Right lung (tissue), 5 donors: ENCODE results near the gene ANGEL2. TPM values are rescaled to one million over a fixed set of nuclear protein-coding genes. Genes with fewer than 3 reads are reported as not detected.

Source experiments
- DNase-seq, 2 donors: peaks; one replicate each; pipeline ENCODE4 v3.0.0-alpha.2; 2013
- polyA plus RNA-seq, 5 donors: library from polyadenylated mRNA; unstranded; fragments of 120-200 nt; gene quantifications; one replicate each; pipeline versions ENCODE4 v1.2.1 to v1.2.3, GENCODE V29; 2013; ENCODE audit warnings: inconsistent platforms in 1 of 5, low replicate concordance in 1 of 5; ENCODE audit not compliant: insufficient read length in 5 of 5, insufficient read depth in 1 of 5

The ANGEL2 gene
- polyA plus RNA-seq, 5 donors = 33.1 to 53.7 (median 44.4) TPM

DNA sequence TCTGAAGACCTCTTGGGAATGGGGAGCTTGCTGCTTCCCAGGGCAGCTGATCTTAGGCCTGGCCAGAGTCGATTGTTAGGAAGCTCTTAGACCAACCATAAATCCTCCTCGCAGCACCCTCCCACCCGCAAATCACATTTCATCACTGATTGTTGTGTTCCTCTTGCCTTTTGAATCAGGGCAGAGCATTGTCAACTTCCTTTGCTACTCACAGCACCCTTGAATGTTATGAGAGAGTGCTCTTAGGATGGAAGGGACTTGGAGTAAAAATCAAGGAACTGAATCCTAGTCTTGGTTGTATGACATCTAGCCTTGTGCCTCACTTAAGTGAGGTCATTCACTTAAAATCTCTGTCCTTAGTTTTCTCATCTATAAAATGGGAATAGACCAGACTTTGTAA lies 62.3 kb downstream of the ANGEL2 start:
- DNase-seq = no peak

DNA sequence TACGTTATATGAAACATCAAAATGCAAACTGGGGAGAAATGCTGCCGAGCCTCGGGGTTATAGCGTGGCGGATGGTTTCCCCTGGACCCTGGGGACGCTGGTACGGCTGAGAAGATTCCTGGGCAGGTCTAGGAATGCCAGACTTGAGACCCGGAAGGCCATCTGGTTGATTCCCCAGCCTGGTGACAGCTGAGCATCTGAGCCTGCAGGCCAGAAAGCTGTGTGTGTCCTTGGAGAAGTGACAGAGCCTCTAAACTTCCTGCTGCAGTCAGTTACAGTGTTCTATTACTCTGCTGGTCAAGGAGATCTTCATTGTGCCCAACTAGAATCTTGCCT lies 63.1 kb downstream of the ANGEL2 start:
- DNase-seq = no peak

DNA sequence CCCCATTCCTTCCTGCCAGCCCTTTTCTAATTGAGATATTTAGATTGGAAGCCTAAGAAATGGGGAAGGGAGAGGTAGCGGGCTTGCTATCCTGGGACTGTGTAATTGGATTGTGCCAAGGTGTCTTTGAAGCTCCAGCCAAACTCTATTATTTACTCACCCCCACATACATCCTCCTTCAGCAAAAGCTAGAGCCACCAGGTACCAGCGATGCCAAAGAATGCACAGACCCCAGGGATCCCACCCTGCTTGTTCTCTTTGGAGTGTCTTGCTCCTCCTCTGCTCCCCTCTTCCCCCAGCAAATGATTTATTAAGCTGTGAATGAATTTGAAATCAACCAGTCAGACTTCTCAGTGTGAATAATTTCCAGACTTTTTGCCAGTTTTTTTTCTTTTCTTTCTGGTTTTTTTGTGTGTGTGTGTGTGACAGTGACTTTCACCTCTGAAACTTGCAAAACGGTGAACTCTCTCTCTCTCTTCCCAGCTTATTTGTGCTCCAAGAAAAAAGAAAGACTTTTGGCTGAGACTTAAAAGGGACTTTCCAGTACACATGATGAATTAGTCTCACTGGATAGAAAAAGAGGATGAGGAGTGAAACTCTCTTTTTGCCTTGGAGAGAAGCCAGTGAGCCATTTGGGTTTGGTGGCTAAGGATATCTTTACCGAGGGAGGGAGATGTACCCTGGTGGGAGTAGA lies 63.6 kb downstream of the ANGEL2 start:
- DNase-seq = no peak

DNA sequence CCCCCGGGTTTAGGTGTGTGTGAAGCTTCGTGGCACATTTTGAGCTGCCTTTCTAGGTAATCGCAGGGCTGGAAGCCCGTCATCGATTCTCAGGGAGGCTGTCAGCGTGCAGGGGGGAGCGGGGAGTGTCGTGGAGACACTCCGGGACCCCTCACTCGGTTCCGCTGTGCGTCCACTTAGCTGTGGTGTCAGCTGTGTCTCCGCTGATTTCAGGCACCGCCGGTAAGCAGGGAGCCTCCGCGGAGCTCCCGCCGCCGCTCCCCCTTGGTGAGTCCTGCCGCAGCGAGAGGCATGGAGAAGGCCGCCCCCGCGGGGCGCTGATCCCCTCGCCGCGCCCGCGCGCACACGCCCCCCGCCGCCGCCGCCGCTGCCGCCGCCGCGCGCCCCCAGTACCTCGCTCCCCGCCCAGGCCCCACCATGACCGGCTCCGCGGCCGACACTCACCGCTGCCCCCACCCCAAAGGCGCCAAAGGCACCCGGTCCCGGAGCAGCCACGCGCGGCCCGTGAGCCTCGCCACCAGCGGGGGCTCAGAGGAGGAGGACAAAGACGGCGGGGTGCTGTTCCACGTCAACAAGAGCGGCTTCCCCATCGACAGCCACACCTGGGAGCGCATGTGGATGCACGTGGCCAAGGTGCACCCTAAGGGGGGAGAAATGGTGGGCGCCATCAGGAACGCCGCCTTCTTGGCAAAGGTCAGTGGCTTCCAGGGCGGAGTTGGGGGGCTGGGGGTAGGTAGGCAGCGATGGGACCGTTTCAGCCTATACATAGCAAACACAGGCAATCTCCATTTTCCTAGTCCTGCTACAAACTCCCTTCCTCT lies 64.3 kb downstream of the ANGEL2 start:
- DNase-seq = no peak

DNA sequence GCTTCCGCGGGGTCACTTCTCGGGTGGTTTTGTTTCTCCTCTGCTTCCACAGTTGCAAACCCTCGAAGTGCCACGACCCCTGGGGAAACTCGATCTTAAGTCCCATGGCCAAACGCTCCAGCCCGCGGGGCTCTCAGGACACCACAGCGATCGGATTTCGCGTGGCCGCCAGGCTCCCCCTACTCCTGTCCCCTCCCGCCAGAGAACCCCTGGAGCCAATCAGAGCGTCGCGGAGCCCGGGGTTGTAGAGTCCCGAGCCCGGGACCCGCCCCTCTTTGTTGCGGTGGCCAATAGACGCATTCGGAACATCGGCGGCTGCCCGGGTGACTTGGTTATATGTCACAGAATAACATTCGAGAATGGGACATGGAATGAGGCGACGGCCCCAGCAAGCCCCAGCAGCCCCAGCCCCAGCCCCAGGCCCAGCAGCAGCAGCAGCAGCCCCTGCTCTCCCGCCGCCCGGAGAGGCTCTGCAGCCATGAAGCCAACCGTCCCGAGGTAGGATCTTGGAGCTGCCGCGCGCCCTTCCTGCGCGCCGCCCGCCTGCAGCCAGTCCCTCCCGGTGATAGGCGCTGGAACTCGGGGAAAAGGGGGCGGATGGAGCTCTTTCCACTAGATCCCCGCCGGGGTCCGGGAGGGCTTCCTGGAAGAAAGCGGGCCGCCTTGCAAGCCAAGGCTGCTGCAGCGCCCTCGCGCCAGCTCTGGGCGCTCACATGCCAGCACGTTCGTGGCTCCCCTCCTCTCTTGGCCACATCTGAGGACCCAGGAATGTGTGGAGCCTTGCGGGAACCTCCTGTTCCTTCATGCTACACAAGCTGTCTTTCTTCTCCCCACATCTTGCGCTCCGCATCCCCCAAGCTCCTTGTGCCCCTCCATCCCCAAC lies 65.2 kb downstream of the ANGEL2 start, which contains the start of gene VASH2:
TSS of gene VASH2 (plus strand) at position 299 of the 883 bp plus-strand sequence. CDS start 1,002 bp downstream, outside the sequence.
- DNase-seq = peak; percentile 88 to 90

DNA sequence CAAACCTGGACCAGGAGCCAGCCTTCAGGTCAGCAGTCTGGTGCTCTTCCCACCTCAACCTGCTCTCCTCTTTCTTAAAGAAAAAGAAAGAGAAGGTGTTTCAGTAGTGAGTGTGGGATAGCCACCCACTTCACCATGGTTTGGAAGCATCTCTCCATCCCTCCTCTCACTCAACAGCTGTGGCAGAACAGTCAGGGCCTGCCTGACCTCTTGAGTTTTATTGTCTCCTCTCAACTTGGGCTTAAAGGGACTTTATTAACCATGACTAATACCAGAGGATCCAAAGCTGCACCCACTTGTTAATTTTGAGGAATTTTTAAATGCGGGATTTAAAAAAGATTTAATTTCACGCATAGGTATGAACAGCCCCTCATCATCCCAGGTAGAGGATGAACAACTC lies 65.9 kb downstream of the ANGEL2 start:
- DNase-seq = no peak

DNA sequence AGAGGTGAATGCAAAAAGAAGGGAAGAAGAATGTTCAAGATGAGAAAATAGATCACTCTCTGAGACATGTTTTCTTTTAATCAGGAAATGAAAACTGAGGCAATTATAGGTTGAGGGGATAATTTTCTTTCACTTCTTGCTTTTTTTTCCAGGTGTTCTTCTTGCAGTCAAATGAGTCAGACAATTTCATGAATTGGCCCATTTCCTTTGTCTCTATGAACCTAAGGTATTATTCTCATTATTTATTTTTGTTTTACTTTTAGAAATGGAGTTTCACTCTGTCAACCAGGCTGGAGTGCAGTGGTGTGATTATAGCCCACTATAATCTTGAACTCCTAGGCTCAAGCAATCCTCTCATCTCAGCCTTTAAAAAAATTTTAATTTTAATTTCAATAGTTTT lies 68.8 kb downstream of the ANGEL2 start:
- no peak for DNase-seq

DNA sequence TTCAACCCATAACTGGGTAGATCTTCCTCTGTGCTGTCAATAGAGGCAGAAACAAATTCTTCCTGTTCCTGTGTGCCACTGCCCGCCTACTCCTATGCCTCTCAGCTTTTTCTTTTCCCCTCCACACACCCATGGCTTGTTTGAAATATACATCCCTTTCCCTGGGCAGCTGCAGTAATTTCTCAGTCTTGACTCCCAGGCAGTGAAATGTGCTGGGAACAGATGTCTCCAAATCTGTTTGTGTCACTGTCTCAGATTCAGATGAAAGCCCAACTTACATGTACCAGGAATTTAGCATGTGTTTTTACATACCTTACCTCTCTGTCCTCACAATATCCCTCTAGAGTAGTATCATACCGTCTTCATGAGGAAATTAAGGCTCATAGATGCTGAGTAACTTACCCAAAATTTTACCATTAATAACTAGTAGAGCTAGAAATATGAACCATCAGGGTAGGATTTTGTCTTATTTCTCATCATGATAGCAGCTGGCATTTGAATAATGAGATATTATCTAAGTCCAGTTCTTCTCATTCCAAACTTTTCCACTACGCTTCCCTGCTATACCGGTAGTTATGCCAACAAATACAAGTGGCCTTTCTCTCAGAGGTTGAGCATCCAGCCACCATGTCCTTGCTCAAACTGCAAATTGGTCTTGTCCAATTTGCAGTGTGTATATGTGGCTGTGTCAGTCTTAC lies 70.1 kb downstream of the ANGEL2 start:
- no peak for DNase-seq

DNA sequence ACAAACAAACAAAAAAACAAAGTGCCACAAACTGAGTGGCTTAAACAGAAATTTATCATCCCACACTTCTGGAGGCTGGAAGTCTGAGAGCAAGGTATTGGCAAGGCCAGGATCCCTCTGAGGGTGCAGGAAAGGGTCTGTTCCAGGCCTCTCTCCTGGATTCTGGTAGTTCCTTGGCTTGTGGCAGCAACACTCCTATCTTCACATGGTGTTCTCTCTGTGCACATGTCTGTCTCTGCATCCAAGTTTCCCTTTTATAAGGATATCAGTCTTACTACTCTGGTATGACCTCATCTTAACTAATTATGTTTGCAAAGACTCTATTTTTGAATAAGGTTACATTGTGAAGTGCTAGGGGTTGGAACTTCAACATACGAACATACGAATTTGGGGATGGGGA lies 70.6 kb downstream of the ANGEL2 start:
- no peak for DNase-seq

DNA sequence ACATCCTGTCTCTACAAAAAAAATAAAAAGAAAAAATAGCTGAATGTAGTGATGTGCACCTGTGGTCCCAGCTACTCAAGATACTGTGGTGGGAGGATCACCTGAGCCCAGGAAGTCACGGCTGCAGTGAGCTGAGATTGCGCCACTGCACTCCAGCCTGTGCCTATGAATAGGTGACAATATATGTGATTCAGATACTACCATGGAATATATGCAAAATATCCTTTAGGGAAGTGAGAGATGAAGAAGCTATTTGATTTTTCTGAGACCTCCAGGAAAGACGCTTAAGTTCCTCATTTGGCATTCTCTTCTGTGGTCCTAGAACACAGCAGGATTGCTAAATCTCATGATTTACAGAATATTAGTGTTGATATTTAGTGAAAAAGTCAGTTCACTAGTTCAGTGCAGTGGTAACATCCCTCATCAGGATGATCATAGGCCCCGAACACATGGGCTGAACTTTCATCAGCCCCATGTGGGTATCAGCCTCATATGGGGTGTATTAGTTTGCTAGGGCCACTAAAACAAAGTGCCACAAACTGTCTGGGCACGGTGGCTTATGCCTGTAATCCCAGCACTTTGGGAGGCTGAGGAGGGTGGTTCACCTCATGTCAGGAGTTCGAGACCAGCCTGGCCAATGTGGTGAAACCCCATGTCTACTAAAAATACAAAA lies 71.3 kb downstream of the ANGEL2 start:
- DNase-seq = no peak

DNA sequence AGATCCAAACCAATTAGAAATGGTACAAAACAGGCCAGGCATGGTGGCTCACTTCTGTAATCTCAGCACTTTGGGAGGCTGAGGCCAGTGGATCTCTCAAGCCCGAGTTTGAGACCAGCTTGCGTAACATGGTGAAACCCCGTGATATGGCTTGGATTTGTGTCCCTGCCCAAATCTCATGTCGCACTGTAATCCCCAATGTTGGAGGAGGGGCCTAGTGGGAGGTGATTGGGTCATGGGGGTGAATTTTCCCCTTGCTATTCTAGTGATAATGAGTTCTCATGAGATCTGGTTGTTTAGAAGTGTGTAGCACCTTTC lies 72.3 kb downstream of the ANGEL2 start:
- DNase-seq = no peak

DNA sequence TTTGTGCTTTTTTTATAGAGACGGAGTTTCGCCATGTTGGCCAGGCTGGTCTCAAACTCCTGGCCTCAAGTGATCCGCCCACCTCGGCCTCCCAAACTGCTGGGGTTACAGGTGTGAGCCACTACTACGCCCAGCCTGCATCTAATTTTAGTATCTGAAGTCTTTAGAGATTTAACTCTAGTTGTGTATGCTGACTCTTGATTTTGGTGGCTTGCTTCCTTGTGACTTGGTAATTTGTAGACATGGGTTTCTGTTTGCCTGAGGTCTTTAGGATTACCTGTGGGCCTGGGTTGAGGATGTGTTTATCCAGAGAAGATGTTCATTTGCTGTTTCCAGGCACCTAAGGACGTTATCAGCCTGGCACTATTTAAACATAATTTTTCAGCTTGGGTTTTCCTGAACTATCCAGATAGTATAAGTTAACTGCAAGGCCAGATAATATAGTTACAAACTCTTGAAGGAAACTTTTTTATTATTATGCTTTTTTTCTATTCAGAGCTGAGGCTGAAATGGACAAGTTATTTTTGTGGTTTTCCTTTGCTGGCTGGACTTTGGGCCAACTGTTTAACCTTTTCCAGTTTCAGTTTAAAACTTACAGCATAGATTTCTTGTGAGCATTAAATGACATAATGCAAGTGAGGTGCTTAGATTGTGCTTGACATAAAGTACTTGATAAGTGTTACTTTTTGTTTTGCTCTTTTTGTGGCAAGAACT lies 72.8 kb downstream of the ANGEL2 start:
- DNase-seq = no peak

Other genes with a start within 250 kb of the ANGEL2 start
- gene NSL1, start 224.1 kb downstream of the ANGEL2 start, polyA plus RNA-seq = 10 to 100 TPM; 37.6 to 53.0 (median 43.7) TPM
- 10 to 100 TPM; 11.6 to 19.2 (median 15.0) TPM for gene TATDN3, start 224.0 kb downstream of the ANGEL2 start, polyA plus RNA-seq
- gene SPATA45, start 168.2 kb downstream of the ANGEL2 start, polyA plus RNA-seq = 1 to 10 TPM in 1 of 5 donors, under 1 TPM in 4; 0.37 to 1.2 (median 0.69) TPM
- gene FLVCR1, start 157.6 kb downstream of the ANGEL2 start, polyA plus RNA-seq = 10 to 100 TPM; 14.2 to 26.0 (median 21.9) TPM
- 10 to 100 TPM; 24.0 to 38.4 (median 33.1) TPM for gene VASH2, start 65.3 kb downstream of the ANGEL2 start, polyA plus RNA-seq
- 10 to 100 TPM; 18.4 to 27.8 (median 24.5) TPM for gene RPS6KC1, start 35.4 kb upstream of the ANGEL2 start, polyA plus RNA-seq